Right atrium auricular region (tissue), 2 donors: ENCODE results near the gene USP10. TPM values are rescaled to one million over a fixed set of nuclear protein-coding genes. Genes with fewer than 3 reads are reported as not detected.
"Not testable (repeated sequence)": the region's sequence is repeated elsewhere in the genome, so short reads cannot be mapped to it uniquely, and the experiment has no call there.

Source experiments
- DNase-seq: peaks from one replicate; pipeline ENCODE4 v3.0.0-alpha.2; 2019; ENCODE audit warnings: low spot score
- H3K27ac ChIP-seq, 2 donors: fragments of 200-600 bp; sonication (generic); 1 replicate in 1 of 2; 2 replicates in 1 of 2; pipeline ENCODE4 v1.5.1; 2016 to 2019
- H3K27me3 ChIP-seq, 2 donors: fragments of 200-600 bp; sonication (generic); one replicate each; pipeline versions ENCODE4 v1.5.1 to v1.6.0; 2017 to 2019
- H3K36me3 ChIP-seq: fragments of 200-600 bp; sonication (generic); one replicate; pipeline ENCODE4 v1.5.1; 2016
- H3K4me1 ChIP-seq, 2 donors: fragments of 200-600 bp; sonication (generic); one replicate each; pipeline versions ENCODE4 v1.5.1 to v1.6.0; 2017 to 2019
- H3K4me3 ChIP-seq, 2 donors: fragments of 200-600 bp; sonication (generic); 1 replicate in 1 of 2; 2 replicates in 1 of 2; pipeline ENCODE4 v1.5.1; 2017 to 2019; ENCODE audit warnings: mild to moderate bottlenecking in 1 of 2, moderate library complexity in 1 of 2
- H3K9me3 ChIP-seq, 2 donors: fragments of 200-600 bp; sonication (generic); one replicate each; pipeline ENCODE4 v1.5.1; 2019
- total RNA-seq, 2 donors: library from RNA; depleted of rRNA; stranded (reverse); fragments of >200 nt; gene quantifications; one replicate each; pipeline ENCODE4 v1.1.0, GENCODE V29; 2016
- TF ChIP-seq, protein P1 (sequence below), 2 donors: fragments of 200-600 bp; sonication (generic); IDR thresholded peaks; one replicate each; pipeline ENCODE4 v1.5.1; 2019; ENCODE audit warnings: antibody characterized with exemption in 2 of 2

Gene USP10
- total RNA-seq, 2 donors from 2014 or later: 44.9 to 52.3 TPM

DNA sequence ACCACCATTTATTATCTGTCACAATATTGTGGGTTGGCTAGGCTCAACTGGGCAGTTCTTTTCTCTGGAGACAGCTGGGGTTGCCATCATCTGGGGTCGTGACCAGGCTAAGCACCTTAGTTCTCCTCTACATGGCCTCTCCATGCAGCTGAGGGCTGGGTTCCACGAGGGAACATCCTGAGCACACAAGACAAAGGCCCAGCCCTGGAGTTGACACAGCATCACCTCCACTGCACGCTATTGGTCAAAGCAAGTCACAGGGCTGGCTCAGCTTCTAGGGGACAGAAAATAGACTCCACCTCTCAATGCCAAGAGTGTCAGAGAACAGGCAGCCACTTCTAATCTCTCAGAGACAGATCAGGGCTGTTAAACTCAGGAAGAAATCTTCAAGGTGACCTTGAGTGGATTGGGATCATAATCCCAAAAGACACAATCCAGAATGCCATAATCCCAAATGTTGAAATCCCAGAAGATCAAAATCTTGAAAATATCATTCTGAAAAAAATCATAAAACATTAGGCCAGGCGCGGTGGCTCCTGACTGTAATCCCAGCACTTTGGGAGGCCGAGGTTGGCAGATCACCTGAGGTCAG, 13.0 kb upstream of the USP10 start:
- H3K27me3 ChIP-seq: no peaks in the 10 kb centered on the region
- H3K36me3 ChIP-seq: no peaks in the 10 kb centered on the region
- H3K4me1 ChIP-seq: no peaks in the 10 kb centered on the region
- no peaks in the 10 kb centered on the region for H3K9me3 ChIP-seq
- DNase-seq: no peak
- no peak overlapping the region for H3K27ac ChIP-seq
- H3K4me3 ChIP-seq: no peak overlapping the region
- TF ChIP-seq, protein P1, sequence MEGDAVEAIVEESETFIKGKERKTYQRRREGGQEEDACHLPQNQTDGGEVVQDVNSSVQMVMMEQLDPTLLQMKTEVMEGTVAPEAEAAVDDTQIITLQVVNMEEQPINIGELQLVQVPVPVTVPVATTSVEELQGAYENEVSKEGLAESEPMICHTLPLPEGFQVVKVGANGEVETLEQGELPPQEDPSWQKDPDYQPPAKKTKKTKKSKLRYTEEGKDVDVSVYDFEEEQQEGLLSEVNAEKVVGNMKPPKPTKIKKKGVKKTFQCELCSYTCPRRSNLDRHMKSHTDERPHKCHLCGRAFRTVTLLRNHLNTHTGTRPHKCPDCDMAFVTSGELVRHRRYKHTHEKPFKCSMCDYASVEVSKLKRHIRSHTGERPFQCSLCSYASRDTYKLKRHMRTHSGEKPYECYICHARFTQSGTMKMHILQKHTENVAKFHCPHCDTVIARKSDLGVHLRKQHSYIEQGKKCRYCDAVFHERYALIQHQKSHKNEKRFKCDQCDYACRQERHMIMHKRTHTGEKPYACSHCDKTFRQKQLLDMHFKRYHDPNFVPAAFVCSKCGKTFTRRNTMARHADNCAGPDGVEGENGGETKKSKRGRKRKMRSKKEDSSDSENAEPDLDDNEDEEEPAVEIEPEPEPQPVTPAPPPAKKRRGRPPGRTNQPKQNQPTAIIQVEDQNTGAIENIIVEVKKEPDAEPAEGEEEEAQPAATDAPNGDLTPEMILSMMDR (IDR thresholded peaks at IDR 0.05): no peak

DNA sequence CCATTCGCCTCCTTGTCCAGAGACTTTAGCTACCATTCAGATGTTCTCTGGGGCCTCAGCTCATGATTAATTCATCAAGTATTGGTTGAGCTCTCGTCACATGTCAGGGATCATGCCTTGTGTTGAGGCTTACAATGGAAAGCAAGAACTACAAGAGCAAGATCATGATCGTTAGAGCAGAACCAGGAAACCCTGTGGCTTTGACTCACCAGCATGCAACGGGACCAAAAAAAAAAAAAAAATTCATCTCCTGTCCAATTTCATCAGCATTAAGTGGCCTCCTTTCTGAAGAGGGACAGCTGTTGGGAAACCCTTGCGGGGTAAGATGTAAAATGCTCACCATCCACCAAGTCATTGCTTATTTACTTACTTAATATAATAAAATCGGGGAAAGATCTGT, 12.1 kb upstream of the USP10 start:
- Histone ChIP-seq H3K27ac (no peak overlapping the region), H3K4me1 (no peaks in the 10 kb centered on the region), H3K9me3 (no peaks in the 10 kb centered on the region), H3K27me3 (no peaks in the 10 kb centered on the region), H3K36me3 (no peaks in the 10 kb centered on the region), H3K4me3 (no peak overlapping the region)
- TF ChIP-seq, protein P1 (IDR thresholded peaks at IDR 0.05): no peak
- DNase-seq: no peak

DNA sequence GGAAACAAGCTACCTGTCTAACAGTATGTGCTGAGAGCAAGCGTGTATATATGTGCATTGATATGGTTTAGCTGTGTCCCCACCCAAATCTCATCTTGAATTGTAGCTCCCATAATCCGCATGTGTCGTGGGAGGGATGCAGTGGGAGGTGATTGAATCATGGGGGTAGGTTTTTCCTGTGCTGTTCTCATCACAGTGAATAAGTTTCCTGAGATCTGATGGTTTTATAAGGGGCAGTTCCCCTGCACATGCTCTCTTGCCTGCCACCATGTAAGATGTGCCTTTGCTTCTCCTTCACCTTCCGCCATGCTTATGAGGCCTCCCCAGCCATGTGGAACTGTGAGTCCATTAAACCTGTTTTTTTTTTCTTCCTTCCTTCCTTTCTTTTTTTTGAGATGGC, 11.6 kb upstream of the USP10 start:
- not testable (repeated sequence) for DNase-seq, H3K27ac ChIP-seq, H3K4me1 ChIP-seq, H3K4me3 ChIP-seq, H3K27me3 ChIP-seq, H3K9me3 ChIP-seq, H3K36me3 ChIP-seq

DNA sequence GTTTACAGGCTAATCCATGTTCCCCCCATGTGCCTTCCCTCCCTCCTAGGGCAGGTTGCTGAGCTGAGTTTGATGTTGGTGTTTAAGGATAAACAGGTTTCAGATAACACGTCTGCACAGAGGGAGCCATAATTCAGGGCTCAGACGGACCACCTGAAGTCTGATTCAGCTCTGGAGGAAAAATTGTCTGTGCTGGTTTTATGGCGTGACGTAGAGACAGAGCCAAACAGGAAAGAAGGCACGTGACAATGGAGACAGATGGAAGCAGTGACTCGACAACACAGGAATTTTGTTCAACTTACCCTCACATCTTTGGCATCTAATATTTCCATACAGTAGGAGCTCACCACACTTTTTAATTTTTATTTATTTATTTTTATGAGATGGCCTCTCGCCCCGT, 10.7 kb upstream of the USP10 start:
- H3K27ac ChIP-seq: no peak overlapping the region
- no peaks in the 10 kb centered on the region for H3K36me3 ChIP-seq
- no peaks in the 10 kb centered on the region for H3K9me3 ChIP-seq
- no peak overlapping the region for H3K4me3 ChIP-seq
- DNase-seq: no peak
- TF ChIP-seq, protein P1 (IDR thresholded peaks at IDR 0.05): no peak
- H3K4me1 ChIP-seq: no peaks in the 10 kb centered on the region
- no peaks in the 10 kb centered on the region for H3K27me3 ChIP-seq

DNA sequence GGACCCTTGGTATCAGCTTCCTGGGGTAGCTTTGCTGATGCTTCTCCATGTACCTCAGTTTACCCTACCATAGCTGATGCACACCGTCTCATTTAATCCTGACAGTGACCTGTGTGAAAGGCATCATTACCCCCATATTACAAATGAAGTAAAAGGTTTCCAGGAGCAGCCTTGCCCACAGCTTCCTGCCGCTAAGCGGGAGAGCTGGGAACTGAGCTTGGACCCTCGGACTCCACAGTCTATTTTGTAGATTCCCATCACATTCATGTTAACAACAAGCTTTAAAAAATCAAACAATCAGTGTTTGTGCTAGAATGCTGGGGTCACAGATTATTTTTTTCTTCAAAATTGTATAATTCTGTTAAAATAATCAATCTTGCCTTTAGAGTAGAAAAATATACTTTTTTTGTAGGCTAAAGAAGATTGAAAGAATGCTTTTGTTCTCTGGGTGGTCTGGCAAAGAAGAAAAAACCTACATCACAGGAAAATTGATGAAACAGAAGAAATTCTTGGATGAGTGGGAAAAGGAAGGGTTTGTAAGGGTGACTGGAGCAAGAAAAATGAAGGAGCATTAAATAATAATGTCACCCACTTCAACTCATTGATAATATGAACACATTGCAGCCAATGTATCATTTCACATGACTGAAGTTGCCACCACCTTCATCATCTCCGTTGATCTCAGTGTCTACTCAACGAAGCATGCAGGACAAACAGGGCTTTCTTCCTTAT, 9.5 kb upstream of the USP10 start:
- Histone ChIP-seq H3K9me3 (no peaks in the 10 kb centered on the region), H3K27me3 (no peaks in the 10 kb centered on the region), H3K4me3 (no peak overlapping the region), H3K36me3 (no peaks in the 10 kb centered on the region), H3K27ac (no peak overlapping the region), H3K4me1 (no peaks in the 10 kb centered on the region)
- TF ChIP-seq, protein P1 (IDR thresholded peaks at IDR 0.05): no peak
- DNase-seq: no peak

DNA sequence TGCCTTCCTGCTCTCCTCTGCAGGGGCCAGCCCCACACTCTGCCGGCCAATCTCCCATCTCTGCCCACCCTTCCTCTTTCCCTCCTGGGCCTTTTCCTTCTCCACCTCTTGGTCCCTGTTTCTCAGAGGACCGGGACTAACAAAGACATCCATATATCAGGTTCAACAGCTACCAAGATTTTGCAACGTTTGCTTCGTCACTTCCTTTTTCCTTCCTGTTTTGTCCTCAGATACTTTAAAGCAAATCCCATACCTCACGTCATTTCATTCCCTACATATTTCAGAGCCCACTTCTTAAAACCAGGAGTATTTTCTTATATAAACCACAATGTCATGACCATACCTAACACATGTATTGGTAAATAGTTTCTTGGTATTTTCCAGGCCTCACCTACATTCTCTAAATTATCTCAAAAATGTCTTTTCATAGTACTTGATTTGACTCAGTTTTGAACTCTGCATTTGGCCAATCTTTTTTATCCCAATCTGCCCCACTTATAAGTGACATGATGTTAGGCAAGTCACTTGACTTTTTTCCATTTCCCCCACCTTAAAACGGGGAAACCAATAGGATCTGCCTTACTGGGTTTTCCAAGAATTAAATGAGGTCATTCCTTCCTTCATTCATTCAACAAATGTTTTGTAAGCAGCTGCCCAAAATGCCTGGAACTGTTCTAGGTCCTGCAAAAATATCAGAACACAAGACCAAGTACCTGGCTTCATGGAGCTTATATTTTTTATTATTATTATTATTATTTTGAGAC, 7.2 kb upstream of the USP10 start:
- Histone ChIP-seq H3K4me3 (no peak overlapping the region), H3K36me3 (no peaks in the 10 kb centered on the region), H3K27me3 (no peaks in the 10 kb centered on the region), H3K9me3 (no peaks in the 10 kb centered on the region), H3K27ac (no peak overlapping the region), H3K4me1 (no peaks in the 10 kb centered on the region)
- TF ChIP-seq, protein P1 (IDR thresholded peaks at IDR 0.05): no peak
- DNase-seq: no peak

DNA sequence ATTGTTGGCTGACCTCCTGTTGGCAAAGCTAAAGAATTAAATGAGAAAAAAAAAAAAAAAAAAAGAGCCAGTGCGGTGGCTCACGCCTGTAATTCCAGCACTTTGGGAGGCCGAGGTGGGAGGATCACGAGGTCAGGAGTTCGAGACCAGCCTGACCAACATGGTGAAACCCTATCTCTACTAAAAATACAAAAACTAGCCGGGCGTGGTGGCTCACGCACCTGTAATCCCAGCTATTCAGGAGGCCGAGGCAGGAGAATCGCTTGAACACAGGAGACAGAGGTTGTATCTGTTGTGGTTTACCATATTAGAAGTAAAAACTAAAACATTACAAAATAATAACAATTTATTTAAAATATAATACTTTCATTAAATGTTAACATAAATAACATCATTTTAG, 5.9 kb upstream of the USP10 start:
- H3K27ac ChIP-seq, DNase-seq, H3K4me1 ChIP-seq, H3K9me3 ChIP-seq, H3K36me3 ChIP-seq, H3K4me3 ChIP-seq, H3K27me3 ChIP-seq: not testable (repeated sequence)
